H1 (cell line): Measurements from ENCODE around the gene HMOX2. TPM values are rescaled to one million over a fixed set of nuclear protein-coding genes. Genes with fewer than 3 reads are reported as not detected.

ENCODE experiments used
- CTCF ChIA-PET: fragments of 300-600 bp; sonication (Branson Sonifier 250); formaldehyde crosslinking; loops from one replicate; lab custom pipeline; 2021; ENCODE audit not compliant: partially characterized antibody; lab: Charles Lee
- POLR2A ChIA-PET: fragments of 300-600 bp; sonication (Branson Sonifier 250); formaldehyde crosslinking; loops from one replicate; lab custom pipeline; 2021; ENCODE audit warnings: inconsistent platforms; ENCODE audit not compliant: partially characterized antibody; lab: Charles Lee
- DNase-seq, 2 experiments: peaks; one replicate each; pipeline versions ENCODE4 v3.0.0 to v3.0.0-alpha.2; 2010 to 2022; ENCODE audit warnings: low spot score in 2 of 2, low read depth in 1 of 2, mixed read lengths in 1 of 2
- FAIRE-seq: peaks from 2 replicates; lab custom pipeline; 2011; peaks lifted over from hg19 to GRCh38; lab: Jason Lieb, UNC
- H2AFZ ChIP-seq: 2 replicates; pipeline ENCODE4 v1.8.1; 2012; ENCODE audit warnings: low read length, inconsistent platforms
- H2AK5ac ChIP-seq: 2 replicates; pipeline ENCODE4 v1.6.1; 2013; ENCODE audit warnings: low read depth, low read length
- H2BK120ac ChIP-seq: replicated peaks from 2 replicates; pipeline ENCODE3; 2013; ENCODE audit warnings: low read depth, low read length, inconsistent platforms
- H2BK12ac ChIP-seq: 2 replicates; pipeline ENCODE4 v1.6.1; 2013; ENCODE audit warnings: low read depth, low read length
- H2BK15ac ChIP-seq: 2 replicates; pipeline ENCODE4 v1.6.1; 2013; ENCODE audit warnings: low read length
- H2BK20ac ChIP-seq: 2 replicates; pipeline ENCODE4 v1.6.1; 2013; ENCODE audit warnings: low read length
- H2BK5ac ChIP-seq: 2 replicates; pipeline ENCODE4 v1.6.1; 2013; ENCODE audit warnings: low read depth, low read length
- H3K14ac ChIP-seq: 2 replicates; pipeline ENCODE4 v1.6.1; 2013; ENCODE audit warnings: inconsistent platforms; ENCODE audit not compliant: insufficient read length
- H3K18ac ChIP-seq: 2 replicates; pipeline ENCODE4 v1.6.1; 2013; ENCODE audit warnings: low read length; ENCODE audit errors: extremely low read depth
- H3K23ac ChIP-seq: 2 replicates; pipeline ENCODE4 v1.6.1; 2013; ENCODE audit warnings: inconsistent platforms; ENCODE audit not compliant: insufficient read length
- H3K23me2 ChIP-seq: 2 replicates; pipeline ENCODE4 v1.6.1; 2013; ENCODE audit warnings: low read depth, low read length
- H3K27ac ChIP-seq: 2 replicates; pipeline ENCODE4 v1.6.1; 2011; ENCODE audit warnings: low read depth, low read length, inconsistent platforms
- H3K27me3 ChIP-seq, 4 experiments: replicated peaks in 1 of 4; 1 replicate in 1 of 4; 2 replicates in 3 of 4; pipeline versions ENCODE4 v1.6.1 to v1.8.1; 2011 to 2013; ENCODE audit warnings: low read length in 3 of 4, mild to moderate bottlenecking in 3 of 4, inconsistent platforms in 2 of 4, mixed read lengths in 2 of 4, moderate library complexity in 1 of 4; ENCODE audit not compliant: control insufficient read depth in 3 of 4, insufficient read depth in 3 of 4; ENCODE audit errors: extremely low read depth in 1 of 4
- H3K36me3 ChIP-seq, 4 experiments: 2 replicates each; pipeline versions ENCODE4 v1.6.1 to v1.8.1; 2011 to 2013; ENCODE audit warnings: mild to moderate bottlenecking in 4 of 4, low read length in 3 of 4, moderate library complexity in 2 of 4, control low read depth in 1 of 4, inconsistent platforms in 1 of 4; ENCODE audit not compliant: insufficient read depth in 4 of 4, control insufficient read depth in 2 of 4
- H3K4ac ChIP-seq: replicated peaks from 2 replicates; pipeline ENCODE3; 2013; ENCODE audit warnings: low read length, low read depth, mixed read lengths, inconsistent platforms; ENCODE audit not compliant: insufficient read length
- H3K4me1 ChIP-seq, 4 experiments: replicated peaks in 1 of 4; 1 replicate in 1 of 4; 2 replicates in 3 of 4; pipeline versions ENCODE4 v1.6.1 to v1.8.1; 2011 to 2013; ENCODE audit warnings: low read length in 3 of 4, inconsistent platforms in 2 of 4, mixed read lengths in 1 of 4; ENCODE audit not compliant: insufficient read depth in 4 of 4, control insufficient read depth in 3 of 4
- H3K4me2 ChIP-seq, 2 experiments: 2 replicates each; pipeline versions ENCODE4 v1.6.1 to v1.8.1; 2011 to 2013; ENCODE audit warnings: low read depth in 2 of 2, low read length in 2 of 2, control low read depth in 1 of 2, inconsistent platforms in 1 of 2, mild to moderate bottlenecking in 1 of 2; ENCODE audit not compliant: insufficient read depth in 1 of 2
- H3K4me3 ChIP-seq, 4 experiments: fragments of 200-600, 300-600 bp in 1 of 4; sonication (generic), shearing (Covaris generic), sonication (Bioruptor Twin) in 1 of 4; 2 replicates each; pipeline versions ENCODE4 v1.5.1 to v1.8.1; 2011 to 2016; ENCODE audit warnings: low read length in 4 of 4, low read depth in 3 of 4, control low read depth in 2 of 4, inconsistent platforms in 2 of 4, mild to moderate bottlenecking in 2 of 4, mixed read lengths in 1 of 4, moderate library complexity in 1 of 4; ENCODE audit not compliant: insufficient read depth in 2 of 4; ENCODE audit errors: extremely low read depth in 1 of 4
- H3K56ac ChIP-seq: replicated peaks from 2 replicates; pipeline ENCODE3; 2013; ENCODE audit warnings: low read depth, mild to moderate bottlenecking, mixed read lengths, low read length, inconsistent platforms; ENCODE audit not compliant: insufficient read length
- H3K79me1 ChIP-seq: 2 replicates; pipeline ENCODE4 v1.6.1; 2013; ENCODE audit warnings: low read depth, low read length, control low read depth
- H3K79me2 ChIP-seq, 2 experiments: 2 replicates each; pipeline versions ENCODE4 v1.6.1 to v1.8.1; 2012 to 2013; ENCODE audit warnings: low read length in 2 of 2, mild to moderate bottlenecking in 2 of 2, inconsistent platforms in 1 of 2; ENCODE audit not compliant: insufficient read depth in 2 of 2, control insufficient read depth in 1 of 2
- H3K9ac ChIP-seq, 4 experiments: replicated peaks in 1 of 4; 1 replicate in 1 of 4; 2 replicates in 3 of 4; pipeline versions ENCODE4 v1.6.1 to v1.8.1; 2011 to 2013; ENCODE audit warnings: low read depth in 3 of 4, low read length in 3 of 4, control low read depth in 2 of 4, mild to moderate bottlenecking in 2 of 4, moderate library complexity in 2 of 4, inconsistent platforms in 1 of 4; ENCODE audit errors: extremely low read depth in 1 of 4
- H3K9me3 ChIP-seq, 2 experiments: 2 replicates each; pipeline versions ENCODE4 v1.6.1 to v1.8.1; 2012 to 2013; ENCODE audit warnings: mild to moderate bottlenecking in 2 of 2, moderate library complexity in 2 of 2, control low read depth in 1 of 2, inconsistent platforms in 1 of 2, low read depth in 1 of 2, low read length in 1 of 2, mixed read lengths in 1 of 2; ENCODE audit not compliant: insufficient read depth in 2 of 2
- H4K20me1 ChIP-seq, 2 experiments: replicated peaks in 1 of 2; 2 replicates each; pipeline versions ENCODE3 to v1.8.1; 2011 to 2013; ENCODE audit warnings: inconsistent platforms in 2 of 2, low read length in 2 of 2, mild to moderate bottlenecking in 1 of 2; ENCODE audit not compliant: insufficient read depth in 2 of 2, control insufficient read depth in 1 of 2
- H4K5ac ChIP-seq: 2 replicates; pipeline ENCODE4 v1.6.1; 2013; ENCODE audit warnings: low read length, low read depth, mixed read lengths, inconsistent platforms; ENCODE audit not compliant: insufficient read length
- H4K8ac ChIP-seq: 2 replicates; pipeline ENCODE4 v1.8.0; 2013; ENCODE audit warnings: mild to moderate bottlenecking, moderate library complexity, low read length, inconsistent platforms; ENCODE audit not compliant: insufficient read depth; ENCODE audit errors: extremely low read depth
- H4K91ac ChIP-seq: replicated peaks from 2 replicates; pipeline ENCODE3; 2013; ENCODE audit warnings: low read length, mixed read lengths, inconsistent platforms; ENCODE audit not compliant: insufficient read length
- BACH1 ChIP-seq: IDR thresholded peaks from 2 replicates; pipeline ENCODE4 v1.6.1; 2012; ENCODE audit warnings: low read length, improper control_type of control experiment
- JUND ChIP-seq: IDR thresholded peaks from 2 replicates; pipeline ENCODE4 v1.6.1; 2011; ENCODE audit warnings: mild to moderate bottlenecking, improper control_type of control experiment, low read length
- WGBS, 2 experiments: shearing (Covaris generic) in 1 of 2; methylation state at CpG; one replicate each; pipeline versions ENCODE4 v1.1.6 to v1.1.7; 2013 to 2015; ENCODE audit warnings: low lambda C conversion rate in 2 of 2, mixed read lengths in 2 of 2, inconsistent platforms in 1 of 2, low coverage in 1 of 2, missing lambda C conversion rate in 1 of 2; ENCODE audit not compliant: insufficient replicate concordance in 2 of 2, insufficient coverage in 1 of 2, insufficient read length in 1 of 2; ENCODE audit errors: extremely low coverage in 1 of 2, missing lambda C conversion rate in 1 of 2; 5-methylcytosine and 5-hydroxymethylcytosine counted together
- polyA plus RNA-seq, 7 experiments: library from polyadenylated mRNA; depleted of rRNA in 3 of 7; stranded (reverse) in 5 of 7; unstranded in 2 of 7; fragments of >200 nt in 5 of 7; fragments of 200-250 nt in 2 of 7; gene quantifications; 1 replicate in 5 of 7; 2 replicates in 1 of 7; 4 replicates in 1 of 7; pipeline versions ENCODE4 v1.2.1 to v1.2.3, GENCODE V29; 2011 to 2013; ENCODE audit warnings: missing spikeins in 2 of 7, mixed read lengths in 2 of 7
- total RNA-seq: library from RNA; stranded (reverse); fragmentation: NEBNext Ultra II Directional; extraction: Animal tissue kit (Norgen Biotek cat#: 25700); gene quantifications from 2 replicates; pipeline ENCODE4 v1.2.1, GENCODE V29; 2021

HMOX2 gene
- total and polyA plus RNA-seq, 2 of the 8 experiments (the other 6 are each of a cell fraction or from before 2014, with no cell fraction given) = 36.5 to 48.4 TPM

- Histone ChIP-seq H3K4me3 (peak overlapping the region; percentile 73 to 98 (median 86); a peak in 7 of 8 replicates), H3K79me2 (peaks cover 21 to 35% of the 10 kb centered on the region in 2 experiments), H3K4ac (no peak overlapping the region), H2BK12ac (no peak overlapping the region), H3K9ac (peak overlapping the region in 3 of 4 experiments; percentile 91 to 98 (median 95); a peak in 4 of 7 replicates), H3K14ac (no peak overlapping the region), H3K36me3 (peaks cover 0 to 2% (median 0%) of the 10 kb centered on the region in 4 experiments; a peak in 1 of 8 replicates), H2BK5ac (no peak overlapping the region), H3K27ac (no peak overlapping the region), H2AFZ (no peak overlapping the region), H3K9me3 (no peaks in the 10 kb centered on the region), H3K4me2 (peak overlapping the region; percentile 88 to 94), H4K8ac (no peak overlapping the region), H3K27me3 (no peaks in the 10 kb centered on the region), H3K23me2 (peaks cover 8% of the 10 kb centered on the region), H4K20me1 (peaks cover 0 to 7% of the 10 kb centered on the region in 2 experiments), H3K23ac (no peak overlapping the region), H2BK20ac (no peak overlapping the region), H3K18ac (no peak overlapping the region), H2AK5ac (no peak overlapping the region), H3K79me1 (peaks cover 5% of the 10 kb centered on the region; the same call in 1 of the 2 replicates), H2BK15ac (no peak overlapping the region), H4K91ac (no peak overlapping the region), H3K4me1 (peaks cover 0 to 5% (median 2%) of the 10 kb centered on the region in 4 experiments; a peak in 3 of 7 replicates), H2BK120ac (no peak overlapping the region), H4K5ac (no peak overlapping the region), H3K56ac (no peak overlapping the region)
- WGBS, 2 experiments = 92% methylated on average over 11 of the region's 12 CpGs; no CpG with 5 or more reads in 1 of the 2 experiments
- CTCF ChIA-PET = interaction anchor here (1.0 to 1.8 kb wide), 2 partner anchors 24 to 173 kb away, joined by 3 to 10 read pairs; no protein-coding TSS in a partner anchor
- DNase-seq (no peak), FAIRE-seq (no peak)
- TF ChIP-seq JUND (no peak), BACH1 (0 out of 2 replicates have a peak, but pooled peaks have one; percentile 9)
- POLR2A ChIA-PET = interaction anchor here (0.8 to 1.8 kb wide), 6 partner anchors 10 to 33 kb away, joined by 3 to 8 read pairs (median 4); partner anchors contain the start of gene CORO7
Observed at GRCh38 chr16:4426722-4427372, 49.4 kb upstream of the HMOX2 start.
